GM21786 (cell line): ENCODE data around the gene GRAMD1A.
"Not testable (repeated sequence)": the region's sequence is repeated elsewhere in the genome, so short reads cannot be mapped to it uniquely, and the experiment has no call there.

Experiments used
- ATAC-seq: cut with Tn5 transposase; IDR thresholded peaks from one replicate; pipeline ENCODE4 v1.9.1; 2021; ENCODE audit not compliant: unreplicated experiment

Gene GRAMD1A

DNA sequence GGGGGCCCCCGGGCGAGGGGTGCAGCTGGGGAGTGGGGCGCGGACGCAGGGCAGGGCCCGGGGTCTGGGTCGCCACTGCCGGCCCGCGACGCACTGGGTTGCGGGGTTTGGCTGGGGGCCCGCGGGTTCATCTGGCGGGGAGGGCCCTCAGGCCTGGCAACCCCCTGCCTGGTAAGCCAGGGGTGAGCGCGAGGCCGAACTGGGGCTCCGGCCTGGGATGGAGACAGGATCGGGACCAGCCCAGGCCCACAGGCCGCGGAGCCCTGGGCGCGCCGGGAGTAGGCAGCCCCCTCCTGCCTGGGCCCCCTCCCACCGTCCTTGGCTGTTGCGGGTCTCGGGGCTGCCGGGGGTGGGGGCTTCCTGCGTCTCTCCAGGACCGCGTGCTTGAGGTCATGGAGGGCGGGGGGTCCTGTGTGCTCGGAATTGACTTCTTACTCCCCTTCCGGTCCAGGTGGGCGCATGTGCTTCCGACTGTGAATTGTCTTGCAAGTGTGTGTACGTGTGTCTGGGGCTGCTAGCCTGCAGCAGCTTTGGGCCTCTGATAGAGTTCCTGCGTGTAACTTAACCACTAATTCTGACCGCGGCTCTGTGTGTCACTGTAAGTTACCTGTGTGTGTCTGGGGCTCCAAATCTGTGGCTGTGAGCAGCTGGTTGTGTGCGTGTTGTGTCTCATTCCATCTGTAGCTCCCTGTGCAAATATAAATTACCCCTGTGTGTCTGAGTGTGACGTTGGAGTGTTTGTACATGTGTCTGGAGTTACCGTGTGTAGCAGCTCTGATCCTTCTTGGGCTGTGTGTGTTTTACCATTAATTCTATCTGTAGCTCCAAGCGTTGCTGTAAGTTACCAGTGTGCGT is 751 bp downstream of the GRAMD1A start:
- ATAC-seq, result no peak

DNA sequence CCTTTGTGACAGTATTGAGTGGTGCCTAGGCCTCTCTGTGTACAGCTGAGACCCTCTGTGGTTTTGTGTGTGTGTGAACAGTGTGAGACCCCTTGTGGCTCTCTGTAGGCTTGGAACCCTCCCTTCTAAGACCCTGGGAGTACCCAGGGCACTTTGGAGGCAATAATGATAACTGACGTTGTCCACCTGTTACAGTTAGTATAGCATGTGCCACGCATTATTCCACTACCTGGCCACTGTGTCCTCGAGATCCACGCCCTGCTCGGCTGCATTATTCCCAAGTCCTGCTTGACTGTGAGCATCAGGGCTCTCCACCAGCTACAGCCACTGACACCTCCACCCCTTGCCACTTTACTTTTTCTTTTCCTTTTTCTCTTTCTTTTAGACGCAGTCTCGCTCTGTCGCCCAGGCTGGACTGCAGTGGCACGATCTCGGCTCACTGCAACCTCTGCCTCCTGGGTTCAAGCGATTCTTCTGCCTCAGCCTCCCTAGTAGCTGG is 2.0 kb downstream of the GRAMD1A start:
- no peak for ATAC-seq

GRCh38 chr19:35004517-35005255 is 4.6 kb downstream of the GRAMD1A start:
- no peak for ATAC-seq

- ATAC-seq, result no peak
These were observed 5.3 kb downstream of the GRAMD1A start for GRCh38 chr19:35005256-35005977.

- not testable (repeated sequence) for ATAC-seq
These were observed 5.9 kb downstream of the GRAMD1A start for GRCh38 chr19:35006007-35006341.

GRCh38 chr19:35006342-35006998 is 6.3 kb downstream of the GRAMD1A start:
- ATAC-seq, result no peak

DNA sequence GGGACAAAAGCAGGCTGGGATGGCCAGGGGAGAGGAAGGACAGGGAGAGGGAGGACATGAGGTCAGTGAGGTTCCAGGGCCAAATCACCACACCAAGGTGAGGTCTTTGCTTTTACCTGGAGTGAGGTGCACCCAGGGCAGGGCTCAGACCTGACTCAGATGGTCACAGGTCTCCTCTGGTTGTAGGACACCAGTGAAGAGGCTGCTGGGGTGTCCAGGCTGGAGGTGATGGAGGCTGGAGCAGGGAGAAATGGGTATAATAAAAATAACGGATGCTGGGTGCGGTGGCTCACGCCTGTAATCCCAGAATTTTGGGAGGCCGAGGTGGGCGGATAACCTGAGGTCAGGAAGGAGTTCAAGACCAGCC is 6.9 kb downstream of the GRAMD1A start:
- ATAC-seq, result no peak

DNA sequence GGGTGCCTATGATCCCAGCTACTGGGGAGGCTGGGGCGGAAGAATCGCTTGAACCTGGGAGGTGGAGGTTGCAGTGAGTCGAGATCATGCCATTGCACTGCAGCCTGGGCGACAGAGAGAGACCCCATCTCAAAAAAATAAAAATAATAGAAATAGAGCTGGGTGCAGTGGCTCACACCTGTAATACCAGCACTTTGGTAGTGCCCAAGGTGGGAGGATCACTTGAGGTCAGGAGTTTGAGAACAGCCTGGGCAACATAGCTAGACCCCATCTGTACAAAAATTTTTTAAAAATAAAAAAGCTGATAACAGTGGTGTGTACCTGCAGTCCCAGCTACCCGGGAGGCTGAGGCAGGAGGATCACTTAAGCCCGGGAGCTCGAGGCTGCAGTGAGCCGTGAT is 7.3 kb downstream of the GRAMD1A start:
- not testable (repeated sequence) for ATAC-seq

GRCh38 chr19:35008891-35009341 is 8.8 kb downstream of the GRAMD1A start:
- ATAC-seq, result no peak

- no peak for ATAC-seq
These were observed 9.6 kb downstream of the GRAMD1A start for GRCh38 chr19:35009424-35010415.

GRCh38 chr19:35011091-35011689 is 11.1 kb downstream of the GRAMD1A start:
- ATAC-seq, result no peak

GRCh38 chr19:35011737-35012682 is 11.9 kb downstream of the GRAMD1A start:
- ATAC-seq, result no peak

- no peak for ATAC-seq
These were observed 13.1 kb downstream of the GRAMD1A start for GRCh38 chr19:35013041-35013819.

GRCh38 chr19:35013820-35014754 is 14.0 kb downstream of the GRAMD1A start:
- no peak for ATAC-seq

DNA sequence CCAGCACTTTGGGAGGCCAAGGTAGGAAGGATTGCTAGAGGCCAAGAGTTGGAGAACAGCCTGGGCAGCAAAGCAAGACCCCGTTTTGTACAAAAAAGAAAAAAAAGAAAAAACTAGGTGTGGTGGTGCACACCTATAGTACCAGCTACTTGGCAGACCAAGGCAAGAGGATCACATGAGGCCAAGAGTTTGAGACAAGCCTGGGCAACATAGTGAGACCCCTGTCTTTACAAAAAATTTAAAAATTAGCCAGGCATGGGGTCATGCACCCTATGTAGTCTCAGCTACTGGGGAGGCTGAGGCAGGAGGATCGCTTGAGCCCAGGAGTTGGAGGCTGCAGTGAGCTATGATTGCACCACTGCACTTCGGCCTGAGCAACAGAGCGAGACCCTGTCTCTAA is 14.7 kb downstream of the GRAMD1A start:
- not testable (repeated sequence) for ATAC-seq

DNA sequence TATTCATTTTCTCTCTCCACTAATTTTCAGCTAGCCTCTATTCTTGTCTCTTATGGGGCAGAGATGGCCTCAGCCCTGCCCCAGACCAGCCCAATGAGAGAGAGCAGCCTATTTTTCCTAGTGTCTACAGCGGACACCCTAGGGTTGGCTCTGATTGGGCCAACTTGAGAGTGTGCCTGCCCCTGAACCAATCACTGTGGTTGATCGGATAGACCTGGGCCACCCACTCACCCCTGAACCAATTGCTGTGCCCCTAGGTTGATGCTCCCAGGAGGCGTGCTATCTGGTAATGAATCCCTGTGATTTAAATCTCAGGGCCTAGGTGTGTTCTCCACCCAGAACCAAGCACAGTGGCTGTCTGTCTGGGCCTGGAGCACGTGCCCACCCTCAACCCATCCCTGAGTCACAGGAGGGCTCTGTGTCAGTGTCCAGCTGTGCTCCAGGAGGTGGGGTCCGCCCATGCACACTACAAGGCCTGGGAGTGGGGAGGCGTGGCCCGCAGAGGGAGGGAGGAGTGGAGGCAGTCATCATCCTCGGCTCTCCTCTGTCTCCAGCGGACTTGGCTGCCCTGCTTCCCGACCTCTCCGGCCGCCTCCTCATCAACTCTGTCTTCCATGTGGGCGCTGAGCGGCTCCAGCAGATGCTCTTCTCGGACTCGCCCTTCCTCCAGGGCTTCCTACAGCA is 15.3 kb downstream of the GRAMD1A start:
- no peak for ATAC-seq
